Lung (tissue), 12 donors: Measurements from ENCODE around the gene CACNA1I. TPM values are rescaled to one million over a fixed set of nuclear protein-coding genes. Genes with fewer than 3 reads are reported as not detected.

Experiments used
- ATAC-seq: fragments of 200-7000 bp; cut with Tn5 transposase; one replicate; pipeline ENCODE4 v1.9.1; 2020; ENCODE audit warnings: moderate number of reproducible peaks; ENCODE audit not compliant: insufficient read depth, low FRiP score
- DNase-seq, 3 donors: peaks; one replicate each; pipeline ENCODE4 v3.0.0-alpha.2; 2013 to 2017
- H3K27ac ChIP-seq, 2 donors: one replicate each; pipeline ENCODE4 v1.5.1; 2013; ENCODE audit warnings: mild to moderate bottlenecking in 2 of 2, moderate library complexity in 2 of 2, control low read depth in 1 of 2, inconsistent platforms in 1 of 2, low read depth in 1 of 2, low read length in 1 of 2
- H3K27me3 ChIP-seq, 3 donors: one replicate each; pipeline ENCODE4 v1.5.1; 2013; ENCODE audit warnings: low read length in 2 of 3; ENCODE audit not compliant: control insufficient read depth in 3 of 3, insufficient read depth in 3 of 3
- H3K36me3 ChIP-seq, 4 donors: one replicate each; pipeline ENCODE4 v1.5.1; 2013; ENCODE audit warnings: low read length in 4 of 4, mild to moderate bottlenecking in 1 of 4, moderate library complexity in 1 of 4; ENCODE audit not compliant: control insufficient read depth in 4 of 4, insufficient read depth in 4 of 4
- H3K4me1 ChIP-seq, 5 donors: one replicate each; pipeline ENCODE4 v1.5.1; 2013; ENCODE audit warnings: low read length in 5 of 5, mild to moderate bottlenecking in 2 of 5, moderate library complexity in 1 of 5; ENCODE audit not compliant: control insufficient read depth in 5 of 5, insufficient read depth in 5 of 5
- H3K4me3 ChIP-seq: one replicate; pipeline ENCODE4 v1.5.1; 2013; ENCODE audit warnings: mild to moderate bottlenecking, control low read depth, moderate library complexity
- H3K9ac ChIP-seq, 2 donors: one replicate each; pipeline ENCODE4 v1.5.1; 2013; ENCODE audit warnings: low read length in 2 of 2, control low read depth in 1 of 2; ENCODE audit not compliant: insufficient read depth in 1 of 2
- H3K9me3 ChIP-seq, 4 donors: one replicate each; pipeline ENCODE4 v1.5.1; 2013; ENCODE audit warnings: low read length in 3 of 4, mild to moderate bottlenecking in 1 of 4, moderate library complexity in 1 of 4; ENCODE audit not compliant: control insufficient read depth in 4 of 4, insufficient read depth in 3 of 4
- WGBS, 2 donors: extraction: QIAGEN DNeasy Blood & Tissue Kit; methylation state at CpG; one replicate each; pipeline ENCODE4 v1.1.7; 2013; 5-methylcytosine and 5-hydroxymethylcytosine counted together
- polyA plus RNA-seq, 2 donors: library from polyadenylated mRNA; stranded (reverse); fragments of 200-250 nt; gene quantifications; one replicate each; pipeline ENCODE4 v1.2.1, GENCODE V29; 2013
- total RNA-seq, 2 donors: library from RNA; depleted of rRNA in 1 of 2; stranded (reverse); fragments of >200 nt in 1 of 2; gene quantifications; one replicate each; pipeline ENCODE4 v1.2.1, GENCODE V29; 2014 to 2021
- TF ChIP-seq, protein P1 (sequence below): IDR thresholded peaks from 2 replicates; pipeline ENCODE4 v1.5.1; 2012; ENCODE audit warnings: mild to moderate bottlenecking; ENCODE audit errors: control extremely low read depth, extremely low read depth
- donor health status: control.
- donor health status: control.
- donor health status: Bipolar disorder and iron deficiency.
- donor health status: healthy.
- donor health status: DM: yes; HTN: yes; CAD: no.

CACNA1I gene
- total and polyA plus RNA-seq, 4 donors = 0.07 to 0.22 (median 0.16) TPM

DNA sequence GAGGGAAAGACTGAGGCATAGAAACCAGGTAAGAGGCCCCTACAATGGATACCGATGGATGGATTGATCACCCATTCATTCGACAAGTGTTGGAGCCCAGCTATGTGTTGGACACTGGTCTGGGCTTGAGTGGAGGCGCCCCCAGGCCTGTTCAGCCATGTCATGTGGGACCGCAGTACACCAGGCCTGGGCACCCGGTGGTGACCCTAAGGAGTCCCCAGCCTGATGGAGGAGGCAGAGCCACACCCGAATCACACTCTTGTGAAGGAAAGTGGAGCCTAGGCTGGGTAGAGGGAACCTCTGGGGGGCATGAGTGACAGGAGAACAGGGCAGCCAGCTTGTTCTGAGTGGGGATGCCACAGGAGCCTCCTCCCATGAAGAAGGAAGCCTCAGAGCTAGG is 10.2 kb downstream of the CACNA1I start:
- 92 to 94% methylated on average over 6 of the region's 6 CpGs for WGBS, 2 donors
- H3K27ac ChIP-seq = no peak overlapping the region
- no peak overlapping the region for H3K9ac ChIP-seq
- H3K4me3 ChIP-seq = no peak overlapping the region
- no peaks in the 10 kb centered on the region for H3K36me3 ChIP-seq
- H3K9me3 ChIP-seq = no peaks in the 10 kb centered on the region
- H3K27me3 ChIP-seq = peaks cover 0 to 13% (median 0%) of the 10 kb centered on the region in 3 donors
- H3K4me1 ChIP-seq = no peaks in the 10 kb centered on the region
- ATAC-seq = no peak
- TF ChIP-seq, protein P1, sequence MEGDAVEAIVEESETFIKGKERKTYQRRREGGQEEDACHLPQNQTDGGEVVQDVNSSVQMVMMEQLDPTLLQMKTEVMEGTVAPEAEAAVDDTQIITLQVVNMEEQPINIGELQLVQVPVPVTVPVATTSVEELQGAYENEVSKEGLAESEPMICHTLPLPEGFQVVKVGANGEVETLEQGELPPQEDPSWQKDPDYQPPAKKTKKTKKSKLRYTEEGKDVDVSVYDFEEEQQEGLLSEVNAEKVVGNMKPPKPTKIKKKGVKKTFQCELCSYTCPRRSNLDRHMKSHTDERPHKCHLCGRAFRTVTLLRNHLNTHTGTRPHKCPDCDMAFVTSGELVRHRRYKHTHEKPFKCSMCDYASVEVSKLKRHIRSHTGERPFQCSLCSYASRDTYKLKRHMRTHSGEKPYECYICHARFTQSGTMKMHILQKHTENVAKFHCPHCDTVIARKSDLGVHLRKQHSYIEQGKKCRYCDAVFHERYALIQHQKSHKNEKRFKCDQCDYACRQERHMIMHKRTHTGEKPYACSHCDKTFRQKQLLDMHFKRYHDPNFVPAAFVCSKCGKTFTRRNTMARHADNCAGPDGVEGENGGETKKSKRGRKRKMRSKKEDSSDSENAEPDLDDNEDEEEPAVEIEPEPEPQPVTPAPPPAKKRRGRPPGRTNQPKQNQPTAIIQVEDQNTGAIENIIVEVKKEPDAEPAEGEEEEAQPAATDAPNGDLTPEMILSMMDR = no peak
- DNase-seq = no peak

DNA sequence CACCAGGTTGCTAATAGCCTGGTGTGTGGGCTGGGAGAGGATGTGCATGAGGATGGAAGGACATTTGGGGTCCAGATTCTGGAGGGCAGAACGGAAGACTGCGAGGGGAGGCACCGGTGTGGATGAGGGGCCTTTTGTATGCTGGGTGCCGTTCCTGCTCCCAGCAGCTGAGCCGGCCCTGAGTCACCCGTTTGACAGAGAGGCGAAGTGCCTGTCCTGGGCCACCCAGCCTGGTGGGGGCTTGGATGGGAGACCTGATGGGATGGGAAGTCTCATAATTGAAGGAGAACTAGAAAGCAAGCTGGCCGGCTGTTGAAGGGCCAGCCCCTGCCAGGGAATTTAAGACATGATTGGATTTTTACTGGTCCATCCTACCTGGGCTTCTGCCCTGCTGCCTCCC is 10.8 kb downstream of the CACNA1I start:
- no peak overlapping the region for H3K9ac ChIP-seq
- ATAC-seq (no peak), DNase-seq (no peak)
- H3K27ac ChIP-seq = no peak overlapping the region
- H3K27me3 ChIP-seq = peaks cover 0 to 13% (median 0%) of the 10 kb centered on the region in 3 donors
- H3K9me3 ChIP-seq = no peaks in the 10 kb centered on the region
- TF ChIP-seq, protein P1 = no peak
- H3K36me3 ChIP-seq = no peaks in the 10 kb centered on the region
- 89 to 91% methylated on average over 8 of the region's 8 CpGs for WGBS, 2 donors
- H3K4me3 ChIP-seq = no peak overlapping the region
- no peaks in the 10 kb centered on the region for H3K4me1 ChIP-seq

DNA sequence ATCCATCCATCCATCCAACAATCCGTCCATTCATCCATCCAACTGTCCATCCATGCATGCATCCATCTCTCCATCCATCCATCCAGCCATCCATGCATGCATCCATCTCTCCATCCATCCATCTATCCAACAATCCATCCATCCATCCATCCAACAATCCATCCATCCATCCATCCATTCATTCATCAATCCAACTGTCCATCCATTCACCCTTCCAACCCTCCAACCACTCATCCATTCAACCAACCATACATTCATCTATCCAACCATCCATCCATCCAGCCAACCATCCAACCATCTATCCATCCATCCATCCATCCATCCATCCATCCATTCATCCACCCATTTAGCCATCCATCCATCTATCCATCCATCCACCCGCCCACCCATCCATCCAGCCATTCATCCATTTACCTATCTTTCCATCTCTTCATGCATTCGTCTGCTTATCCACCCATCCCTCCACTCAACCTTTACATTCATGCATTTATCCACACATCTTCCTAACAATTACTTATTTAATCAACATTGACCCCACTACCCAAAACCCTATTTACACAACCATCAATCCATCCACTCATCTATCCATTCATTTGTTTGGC is 12.6 kb downstream of the CACNA1I start:
- no peak for DNase-seq
- Histone ChIP-seq H3K27me3 (peaks cover 0 to 8% (median 0%) of the 10 kb centered on the region in 3 donors), H3K4me3 (no peak overlapping the region), H3K4me1 (no peaks in the 10 kb centered on the region), H3K9me3 (peaks cover 0 to 3% (median 0%) of the 10 kb centered on the region in 4 donors), H3K27ac (no peak overlapping the region), H3K9ac (no peak overlapping the region), H3K36me3 (no peaks in the 10 kb centered on the region)
- 54 to 72% methylated on average over 3 of the region's 3 CpGs for WGBS, 2 donors
- TF ChIP-seq, protein P1 = no peak
- no peak for ATAC-seq

DNA sequence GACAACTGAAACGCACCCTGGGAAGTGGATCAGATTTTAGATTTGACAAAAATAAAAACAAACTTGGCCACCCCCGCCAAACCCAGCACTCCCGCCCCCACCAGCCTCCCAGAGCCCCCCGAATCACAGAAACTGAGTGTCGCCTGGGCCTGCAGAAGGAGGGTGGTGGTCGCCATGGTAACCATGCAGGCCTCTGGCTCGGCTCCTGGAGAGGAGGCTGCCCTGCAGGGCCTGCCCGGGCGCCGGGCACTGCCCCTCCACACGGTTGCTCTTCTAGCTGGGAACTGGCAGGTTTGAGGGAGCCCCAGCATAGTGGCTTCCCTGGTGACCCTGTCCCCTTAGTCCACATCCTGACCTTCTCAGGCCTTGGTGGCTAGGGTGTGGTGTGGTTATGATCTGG is 19.3 kb downstream of the CACNA1I start:
- ATAC-seq = no peak
- H3K9ac ChIP-seq = no peak overlapping the region
- no peak overlapping the region for H3K4me3 ChIP-seq
- DNase-seq = peak in 1 of 3 donors; percentile 10
- TF ChIP-seq, protein P1 = no peak
- peaks cover 0 to 4% (median 0%) of the 10 kb centered on the region in 5 donors for H3K4me1 ChIP-seq
- peaks cover 0 to 3% (median 0%) of the 10 kb centered on the region in 4 donors for H3K9me3 ChIP-seq
- WGBS, 2 donors = 70 to 81% methylated on average over 11 of the region's 11 CpGs
- no peaks in the 10 kb centered on the region for H3K27me3 ChIP-seq
- H3K36me3 ChIP-seq = no peaks in the 10 kb centered on the region
- no peak overlapping the region for H3K27ac ChIP-seq
